Transverse colon (tissue), 4 donors: ENCODE data around the gene CACFD1.
"Not testable (repeated sequence)": the region's sequence is repeated elsewhere in the genome, so short reads cannot be mapped to it uniquely, and the experiment has no call there.

Experiments used
- CTCF ChIP-seq, 5 experiments: fragments of 200-600 bp in 3 of 5; fragments of 450-650 bp in 2 of 5; sonication (generic) in 3 of 5; IDR thresholded peaks; 1 replicate in 2 of 5; 2 replicates in 3 of 5; pipeline ENCODE4 v1.5.1; 2016 to 2017; ENCODE audit warnings: antibody characterized with exemption in 5 of 5, inconsistent platforms in 3 of 5, mild to moderate bottlenecking in 2 of 5, moderate library complexity in 1 of 5
- EP300 ChIP-seq: sonication (generic); formaldehyde crosslinking; IDR thresholded peaks from one replicate; pipeline ENCODE4 v1.6.1; 2017; ENCODE audit warnings: antibody characterized with exemption, low read depth
- POLR2A ChIP-seq: fragments of 450-650 bp; IDR thresholded peaks from one replicate; pipeline ENCODE4 v1.6.1; 2016; ENCODE audit warnings: antibody characterized with exemption, mild to moderate bottlenecking, moderate library complexity
- POLR2AphosphoS5 ChIP-seq, 3 donors: sonication (generic); formaldehyde crosslinking; IDR thresholded peaks; one replicate each; pipeline ENCODE4 v1.6.1; 2016; ENCODE audit warnings: antibody characterized with exemption in 3 of 3

GRCh38 chr9:133451865-133452264 lies 7.9 kb upstream of the CACFD1 start:
- TF ChIP-seq EP300; CTCF (IDR thresholded peaks at IDR 0.05); POLR2A; POLR2AphosphoS5 (IDR thresholded peaks at IDR 0.05): not testable (repeated sequence)
